HL-60/S4 treated with retinoic acid at 250 ng/mL for 4 days and 3 days (cell line): ENCODE measurements around the gene GDAP1L1.
"Not testable (repeated sequence)": the region's sequence is repeated elsewhere in the genome, so short reads cannot be mapped to it uniquely, and the experiment has no call there.

Experiments used
- in situ Hi-C: fragments of 300-500 bp; cut with MboI; formaldehyde crosslinking; loops from 2 replicates; pipeline ENCODE4 v1.7.0; 2022; ENCODE audit warnings: low sequenced_read_pairs

Gene GDAP1L1

GRCh38 chr20:44219170-44219730 lies 27.9 kb upstream of the GDAP1L1 start:
- in situ Hi-C loops, result no loop called here

DNA sequence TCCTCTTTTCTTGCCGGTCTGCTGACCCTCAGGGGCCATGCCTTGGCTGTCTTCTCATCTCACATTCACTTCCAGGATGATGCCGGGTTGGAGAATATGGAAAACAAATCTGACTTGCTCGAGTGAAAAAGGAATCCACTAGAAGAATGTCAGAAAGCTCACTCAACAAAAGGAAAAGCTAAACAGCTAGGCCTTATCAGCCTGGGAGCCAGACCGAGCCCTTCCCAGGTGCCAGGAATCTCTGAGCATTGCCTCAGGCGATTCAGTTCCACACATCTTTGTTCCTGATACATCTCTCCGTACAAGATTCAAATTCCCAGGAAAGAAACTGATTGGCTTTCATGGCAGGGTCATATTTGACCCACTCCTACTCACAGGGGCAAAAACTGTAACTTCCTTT lies 27.3 kb upstream of the GDAP1L1 start:
- in situ Hi-C loops, result no loop called here

DNA sequence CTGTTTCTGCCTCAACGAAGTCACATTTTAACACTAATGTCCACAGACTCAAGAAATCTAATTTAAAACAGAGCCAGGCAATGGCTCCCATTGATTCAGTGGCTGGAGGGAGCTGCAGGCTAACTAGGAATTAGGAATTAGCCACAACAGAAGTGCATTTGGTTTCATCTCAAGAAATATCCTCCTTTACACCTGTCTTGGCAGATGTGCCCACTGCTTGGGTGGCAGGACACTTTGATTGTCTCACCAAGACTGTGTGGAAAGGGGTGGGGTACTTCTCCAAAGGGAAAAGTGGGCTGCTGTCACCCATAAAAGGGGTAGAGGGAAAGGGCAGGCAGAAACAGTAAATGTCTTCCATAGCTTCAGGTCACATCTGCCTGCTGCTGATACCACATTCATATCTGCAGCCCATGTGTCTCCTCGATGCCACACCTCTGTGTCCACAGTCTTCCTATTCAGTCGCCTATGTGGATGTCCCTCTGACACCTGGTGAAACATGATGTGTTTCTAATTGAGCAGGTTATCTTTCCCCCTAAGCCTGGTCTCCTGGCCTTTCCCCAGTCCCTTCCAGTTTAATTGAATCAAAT lies 25.6 kb upstream of the GDAP1L1 start:
- in situ Hi-C loops, result no loop called here

GRCh38 chr20:44222027-44222426 lies 25.1 kb upstream of the GDAP1L1 start:
- in situ Hi-C loops, result no loop called here

DNA sequence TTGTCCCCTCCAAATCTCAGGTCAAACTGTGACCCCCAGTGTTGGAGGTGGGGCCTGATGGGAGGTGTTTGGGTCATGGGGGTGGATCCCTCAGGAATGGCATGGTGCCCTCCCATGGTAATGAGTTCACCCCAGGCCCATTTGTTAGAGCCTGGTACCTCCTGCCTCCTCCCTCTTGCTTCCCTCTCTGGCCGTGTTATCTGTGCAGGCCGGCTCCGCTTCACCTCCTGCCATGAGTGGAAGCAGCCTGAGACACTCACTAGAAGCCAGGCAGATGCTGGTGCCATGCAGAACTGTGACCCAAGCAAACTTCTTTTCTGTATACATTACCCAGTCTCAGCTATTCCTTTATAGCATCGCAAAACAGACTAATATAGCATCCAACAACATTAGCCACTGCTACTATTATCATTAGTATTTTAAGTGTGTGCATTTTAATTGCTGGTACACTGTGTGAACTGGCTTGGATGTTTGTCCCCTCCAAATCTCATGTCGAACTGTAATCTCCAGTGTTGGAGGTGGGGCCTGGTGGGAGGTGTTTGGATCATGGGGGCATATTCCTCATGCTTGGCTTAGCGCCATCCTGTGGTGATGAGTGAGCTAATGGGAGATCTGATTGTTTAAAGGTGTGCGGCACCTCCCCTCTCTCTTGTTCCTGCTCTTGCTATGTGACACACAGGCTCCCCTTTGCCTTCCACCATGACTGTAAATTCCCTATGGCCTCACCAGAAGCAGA lies 24.3 kb upstream of the GDAP1L1 start:
- in situ Hi-C loops, result no loop called here

DNA sequence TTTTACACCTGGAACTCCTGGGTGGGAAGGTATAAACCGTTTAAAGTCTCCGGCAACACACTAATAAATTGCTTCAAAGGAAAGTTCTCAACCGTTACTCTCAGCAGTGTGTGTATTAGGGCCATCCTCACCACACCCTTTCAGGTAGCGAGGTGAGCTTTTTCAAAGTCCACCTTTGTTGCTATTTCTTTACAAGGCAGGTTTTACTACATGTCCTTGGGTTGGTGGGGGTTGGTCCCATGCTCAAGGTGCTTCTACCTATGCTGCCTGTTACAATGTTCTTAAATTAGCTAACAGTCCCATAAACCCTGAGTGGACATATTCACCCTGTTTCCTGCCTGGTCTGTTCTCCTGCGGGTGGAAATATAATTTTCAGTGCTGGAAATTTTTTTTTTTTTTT lies 23.4 kb upstream of the GDAP1L1 start:
- in situ Hi-C loops, result no loop called here

DNA sequence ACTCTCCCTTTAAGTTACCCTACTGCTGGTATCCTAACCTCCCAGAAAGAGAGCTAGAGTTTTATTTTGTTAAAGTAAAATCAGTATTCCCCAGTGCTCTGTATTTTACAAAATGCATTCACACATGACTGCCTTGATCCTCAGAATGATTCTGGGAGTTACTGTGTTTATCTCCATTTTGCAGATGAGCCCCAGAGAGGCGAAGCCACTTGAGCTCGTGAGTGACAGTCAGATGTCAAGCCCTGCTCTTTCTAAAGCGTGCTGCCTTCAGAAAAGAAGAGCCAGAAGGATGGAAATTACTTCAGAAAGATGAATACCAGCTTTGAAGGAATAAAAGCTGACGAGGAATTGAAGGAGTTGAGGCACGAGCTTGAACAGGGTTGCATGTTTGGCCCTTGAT lies 22.5 kb upstream of the GDAP1L1 start:
- in situ Hi-C loops, result no loop called here

DNA sequence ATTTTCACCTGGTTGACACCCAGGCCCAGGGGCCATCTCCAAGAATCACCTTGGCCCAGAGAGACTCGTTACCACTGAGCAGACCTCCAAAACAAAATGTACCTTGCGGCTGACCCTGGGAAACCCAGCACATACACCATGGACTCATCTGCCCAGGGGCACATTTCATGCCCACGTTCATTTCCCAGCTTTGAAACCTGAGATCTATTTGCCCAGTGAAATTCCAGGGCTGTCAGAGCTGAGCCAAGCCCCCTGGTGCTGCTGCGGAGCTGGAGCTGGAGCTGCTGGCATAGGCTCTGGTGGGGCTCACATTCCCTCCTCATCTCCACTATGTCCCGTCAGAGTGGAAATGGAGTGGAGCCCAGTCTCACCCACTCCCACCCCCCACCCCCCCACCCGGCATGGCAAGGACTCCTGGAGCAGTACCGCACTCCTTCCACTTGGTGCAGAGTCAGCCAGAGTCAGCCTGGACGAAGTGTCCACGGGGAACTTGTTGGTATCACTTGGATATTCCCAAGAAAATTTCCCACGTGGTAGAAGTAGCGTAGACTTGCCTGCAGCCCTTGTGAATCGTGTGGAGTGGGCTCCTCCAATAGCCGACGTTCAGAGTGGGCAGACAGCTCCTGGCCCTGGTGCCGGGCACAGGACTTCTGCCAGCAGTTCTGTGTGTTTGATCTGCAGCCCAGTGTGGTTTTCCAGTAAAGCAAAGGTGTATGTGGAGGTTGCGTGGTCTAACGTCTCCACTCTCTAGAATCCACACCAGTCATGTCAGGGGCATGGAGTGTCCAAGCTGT lies 18.4 kb upstream of the GDAP1L1 start:
- in situ Hi-C loops, result no loop called here

GRCh38 chr20:44231193-44231592 lies 15.9 kb upstream of the GDAP1L1 start:
- in situ Hi-C loops, result no loop called here

DNA sequence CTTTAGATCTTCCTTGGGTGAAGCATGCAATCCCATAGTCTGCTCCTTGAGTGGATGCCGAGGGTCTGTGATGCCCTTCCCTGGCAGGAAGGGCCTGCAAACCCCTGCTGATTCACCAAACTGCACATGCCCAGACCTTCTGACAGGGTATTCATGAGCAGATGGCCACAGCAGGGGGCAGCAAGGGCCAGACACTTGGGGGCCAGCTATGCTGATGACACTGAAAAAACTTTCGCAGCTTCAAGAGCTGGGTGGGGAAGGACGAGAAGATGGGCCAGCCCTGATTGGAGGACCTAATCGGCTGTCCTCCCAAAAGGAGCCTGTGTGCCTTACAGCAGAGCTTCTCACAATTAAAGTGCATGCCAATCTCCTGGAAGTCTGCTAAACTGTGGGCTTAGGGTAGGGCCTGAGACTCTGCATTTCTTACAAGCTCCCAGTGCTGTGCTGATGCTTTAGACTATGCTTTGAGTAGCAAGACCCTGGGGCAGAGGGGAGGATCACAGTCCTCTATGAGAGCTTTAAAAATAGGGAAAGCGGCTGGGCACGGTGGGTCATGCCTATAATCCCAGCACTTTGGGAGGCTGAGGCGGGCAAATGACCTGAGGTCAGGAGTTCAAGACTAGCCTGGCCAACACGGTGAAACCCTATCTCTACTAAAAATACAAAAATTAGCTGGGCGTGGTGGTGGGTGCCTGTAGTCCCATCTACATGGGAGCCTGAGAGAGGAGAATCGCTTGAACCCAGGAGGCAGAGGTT lies 15.2 kb upstream of the GDAP1L1 start:
- in situ Hi-C loops, result no loop called here

- in situ Hi-C loops, result not testable (repeated sequence)
Measured at GRCh38 chr20:44232469-44232856, 14.6 kb upstream of the GDAP1L1 start.

- in situ Hi-C loops, result no loop called here
Measured at GRCh38 chr20:44233436-44234016, 13.6 kb upstream of the GDAP1L1 start.

- in situ Hi-C loops, result no loop called here
Measured at GRCh38 chr20:44234566-44235317, 12.4 kb upstream of the GDAP1L1 start.

GRCh38 chr20:44235702-44236101 lies 11.4 kb upstream of the GDAP1L1 start:
- in situ Hi-C loops, result no loop called here

DNA sequence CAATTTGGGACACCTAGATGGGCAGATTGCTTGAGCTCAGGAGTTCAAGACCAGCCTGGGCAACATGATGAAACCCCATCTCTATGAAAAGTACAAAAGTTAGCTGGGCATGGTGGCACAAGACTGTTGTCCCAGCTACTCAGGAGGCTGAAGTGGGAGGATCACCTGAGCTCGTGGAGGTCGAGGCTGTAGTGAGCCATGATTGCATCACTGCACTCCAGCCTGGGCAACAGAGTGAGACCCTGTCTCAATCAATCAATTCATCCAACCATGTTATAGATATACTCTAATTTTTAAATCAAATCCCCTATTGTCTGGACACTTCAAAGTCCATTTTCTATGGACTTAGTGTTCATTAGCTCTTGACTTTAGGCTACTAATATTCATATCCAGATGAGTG lies 10.3 kb upstream of the GDAP1L1 start:
- in situ Hi-C loops, result not testable (repeated sequence)

- in situ Hi-C loops, result no loop called here
Measured at GRCh38 chr20:44241796-44242195, 5.3 kb upstream of the GDAP1L1 start.

- in situ Hi-C loops, result no loop called here
Measured at GRCh38 chr20:44245977-44246376, 1.1 kb upstream of the GDAP1L1 start.

- in situ Hi-C loops, result no loop called here
Measured at GRCh38 chr20:44247586-44248409, 690 bp downstream of the GDAP1L1 start.

GRCh38 chr20:44248410-44248759 lies 1.3 kb downstream of the GDAP1L1 start:
- in situ Hi-C loops, result no loop called here
